ENCODE measurements around the gene CMTM5. TPM values are rescaled to one million over a fixed set of nuclear protein-coding genes. Genes with fewer than 3 reads are reported as not detected.
A peak's percentile ranks its signal among the peaks of the same experiment; 100 is the strongest.

CMTM5 gene
- total and polyA plus RNA-seq, 8 donors, result 0.61 to 1.3 (median 1.1) TPM; not detected in 4

DNA sequence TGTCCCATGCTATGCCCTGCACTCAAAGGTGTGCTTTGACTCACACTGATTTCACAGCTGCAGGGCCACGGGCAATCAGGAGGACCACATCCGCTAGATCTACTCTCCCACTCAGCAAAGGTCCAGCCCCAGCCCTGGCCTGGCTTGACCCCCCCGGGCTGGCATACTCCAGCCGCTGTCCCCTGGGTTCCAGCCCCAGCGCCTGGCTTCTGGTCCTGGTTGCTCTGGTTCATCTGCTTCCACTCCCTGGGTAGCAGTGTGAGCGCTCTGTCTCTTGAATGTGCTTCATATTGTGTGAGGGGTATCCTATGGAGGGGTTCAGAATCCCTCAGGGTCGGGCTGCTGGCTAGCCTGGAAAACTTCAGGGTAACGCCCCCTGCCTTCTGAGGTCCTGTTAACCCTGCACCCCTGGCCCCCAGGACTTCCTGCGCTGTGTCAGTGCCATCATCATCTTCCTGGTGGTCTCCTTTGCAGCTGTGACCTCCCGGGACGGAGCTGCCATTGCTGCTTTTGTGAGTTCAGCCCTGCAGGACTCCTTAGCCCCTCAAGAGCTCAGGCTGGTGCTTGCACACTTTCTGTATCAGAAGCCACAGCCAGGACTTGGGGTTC is 1.9 kb downstream of the CMTM5 start:
- no peak overlapping the region for H3K4me3 ChIP-seq
- 76 to 90% (median 81%) methylated on average over 11 of the region's 11 CpGs for WGBS, 5 donors
- intact Hi-C loops (cut with DNase I; ENCODE audit: low total_unique reads), result no loop called here
- no peak for DNase-seq
- no peak overlapping the region for H3K27ac ChIP-seq
- H3K4me1 ChIP-seq, result peaks cover 0 to 10% (median 0%) of the 10 kb centered on the region in 4 donors
- TF ChIP-seq POLR2A (IDR thresholded peaks at IDR 0.05), result no peak
- TF ChIP-seq POLR2AphosphoS5 (IDR thresholded peaks at IDR 0.05), result no peak
- no peak for TF ChIP-seq EP300 (IDR thresholded peaks at IDR 0.05)
- TF ChIP-seq, protein P1, sequence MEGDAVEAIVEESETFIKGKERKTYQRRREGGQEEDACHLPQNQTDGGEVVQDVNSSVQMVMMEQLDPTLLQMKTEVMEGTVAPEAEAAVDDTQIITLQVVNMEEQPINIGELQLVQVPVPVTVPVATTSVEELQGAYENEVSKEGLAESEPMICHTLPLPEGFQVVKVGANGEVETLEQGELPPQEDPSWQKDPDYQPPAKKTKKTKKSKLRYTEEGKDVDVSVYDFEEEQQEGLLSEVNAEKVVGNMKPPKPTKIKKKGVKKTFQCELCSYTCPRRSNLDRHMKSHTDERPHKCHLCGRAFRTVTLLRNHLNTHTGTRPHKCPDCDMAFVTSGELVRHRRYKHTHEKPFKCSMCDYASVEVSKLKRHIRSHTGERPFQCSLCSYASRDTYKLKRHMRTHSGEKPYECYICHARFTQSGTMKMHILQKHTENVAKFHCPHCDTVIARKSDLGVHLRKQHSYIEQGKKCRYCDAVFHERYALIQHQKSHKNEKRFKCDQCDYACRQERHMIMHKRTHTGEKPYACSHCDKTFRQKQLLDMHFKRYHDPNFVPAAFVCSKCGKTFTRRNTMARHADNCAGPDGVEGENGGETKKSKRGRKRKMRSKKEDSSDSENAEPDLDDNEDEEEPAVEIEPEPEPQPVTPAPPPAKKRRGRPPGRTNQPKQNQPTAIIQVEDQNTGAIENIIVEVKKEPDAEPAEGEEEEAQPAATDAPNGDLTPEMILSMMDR (IDR thresholded peaks at IDR 0.05), result no peak
- H3K9me3 ChIP-seq, result no peaks in the 10 kb centered on the region
- H3K27me3 ChIP-seq, result peaks cover 0 to 28% (median 0%) of the 10 kb centered on the region in 3 donors
- H3K36me3 ChIP-seq, result no peaks in the 10 kb centered on the region

DNA sequence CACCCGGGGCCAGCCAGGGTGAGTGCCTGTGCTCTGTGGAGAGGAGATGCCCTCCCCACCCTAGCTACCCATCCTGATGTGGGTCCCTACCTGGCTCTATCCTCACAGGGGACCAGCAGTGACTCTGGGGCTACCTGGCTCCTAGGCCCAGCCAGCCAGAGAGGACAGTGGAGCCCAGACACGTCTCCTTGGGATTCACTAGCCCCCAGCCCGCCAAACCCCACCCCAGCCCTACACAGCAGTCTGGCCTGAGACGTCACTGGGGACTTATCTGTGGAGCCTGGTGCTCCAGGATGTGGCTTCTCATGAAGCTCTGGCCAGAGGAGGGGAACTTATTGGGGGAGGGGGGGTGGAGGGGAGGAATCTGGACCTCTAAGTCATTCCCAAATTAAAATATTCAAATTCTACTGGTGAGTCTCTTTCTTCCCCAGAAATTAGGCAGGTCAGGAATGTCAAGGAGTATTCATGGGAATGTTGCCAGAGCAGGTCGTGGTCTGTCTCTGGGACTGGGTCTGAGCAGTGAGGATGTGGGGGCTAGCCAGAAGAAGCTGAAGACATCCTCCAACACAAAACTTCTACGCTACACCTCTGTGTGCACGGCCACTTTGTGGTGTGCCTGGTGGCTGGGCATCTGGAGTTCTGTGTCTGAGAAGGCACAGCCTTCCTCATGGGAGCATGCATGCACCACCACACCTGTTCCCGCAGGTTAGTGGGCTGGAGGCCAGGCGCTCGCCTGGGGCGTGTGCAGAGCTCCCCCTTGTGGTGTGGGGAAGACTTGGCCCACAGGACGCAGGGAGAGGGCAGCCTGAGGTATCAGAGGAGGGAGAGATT is 2.7 kb downstream of the CMTM5 start:
- no peak overlapping the region for H3K27ac ChIP-seq
- DNase-seq, result peak; percentile 88 to 89
- H3K27me3 ChIP-seq, result peaks cover 0 to 28% (median 0%) of the 10 kb centered on the region in 3 donors
- H3K9me3 ChIP-seq, result no peaks in the 10 kb centered on the region
- H3K36me3 ChIP-seq, result no peaks in the 10 kb centered on the region
- no peak overlapping the region for H3K4me3 ChIP-seq
- peaks cover 0 to 10% (median 0%) of the 10 kb centered on the region in 4 donors for H3K4me1 ChIP-seq
- WGBS, 5 donors, result 7 to 38% (median 31%) methylated on average over 7 to 12 of the region's 12 CpGs
- TF ChIP-seq POLR2AphosphoS5 (IDR thresholded peaks at IDR 0.05) (peak in 2 of 3 donors; percentile 7 to 82), POLR2A (IDR thresholded peaks at IDR 0.05) (no peak)
- TF ChIP-seq, protein P1 (IDR thresholded peaks at IDR 0.05), result peak in 5 of 7 experiments; percentile 85 to 97 (median 90)
- intact Hi-C loops (cut with DNase I; ENCODE audit: low total_unique reads), result loop anchor here (5.0 kb wide), 1 partner anchor 47 kb away; no protein-coding TSS in a partner anchor

DNA sequence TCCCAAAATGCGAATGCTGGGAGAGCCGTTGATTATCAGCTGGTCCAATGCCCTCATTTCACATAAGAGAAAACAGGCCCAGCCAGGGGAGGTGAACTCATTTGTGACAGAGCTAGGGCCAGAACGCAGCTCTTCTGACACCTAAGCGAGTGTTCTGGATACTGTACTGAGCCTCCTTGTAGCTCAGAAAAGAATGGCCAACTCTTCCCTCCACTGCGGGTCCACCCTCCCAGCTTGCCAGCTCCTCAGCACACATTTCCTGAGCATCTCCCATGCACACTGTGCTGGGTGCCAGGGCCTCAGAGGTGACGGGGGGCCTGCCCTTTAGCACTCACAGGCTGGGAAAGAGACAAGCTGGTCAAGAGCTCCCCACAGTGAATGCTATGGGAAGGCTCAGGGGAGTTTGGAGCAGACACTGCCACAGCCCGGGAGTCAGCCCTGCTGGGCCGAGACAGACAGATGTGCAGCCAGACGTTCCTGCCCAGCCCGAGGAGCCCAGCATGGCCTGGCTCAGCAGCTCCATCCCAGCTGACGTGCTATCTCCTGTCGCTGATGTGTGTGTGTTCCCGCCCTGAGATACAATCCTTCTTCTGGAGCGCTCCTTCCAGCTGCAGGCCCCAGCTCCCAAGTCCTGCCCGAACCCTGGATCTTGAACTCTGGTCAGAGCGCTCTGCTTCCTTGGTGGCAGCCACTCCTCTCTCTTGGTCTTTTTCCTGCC is 3.5 kb downstream of the CMTM5 start:
- H3K4me3 ChIP-seq, result no peak overlapping the region
- DNase-seq, result no peak
- H3K27ac ChIP-seq, result no peak overlapping the region
- no peaks in the 10 kb centered on the region for H3K9me3 ChIP-seq
- H3K27me3 ChIP-seq, result peaks cover 0 to 28% (median 0%) of the 10 kb centered on the region in 3 donors
- 53 to 64% (median 61%) methylated on average over 12 to 16 of the region's 16 CpGs for WGBS, 5 donors
- H3K4me1 ChIP-seq, result peaks cover 0 to 10% (median 0%) of the 10 kb centered on the region in 4 donors
- no peaks in the 10 kb centered on the region for H3K36me3 ChIP-seq
- TF ChIP-seq POLR2AphosphoS5 (IDR thresholded peaks at IDR 0.05) (no peak), EP300 (IDR thresholded peaks at IDR 0.05) (no peak), POLR2A (IDR thresholded peaks at IDR 0.05) (no peak)
- TF ChIP-seq, protein P1 (IDR thresholded peaks at IDR 0.05), result no peak
- intact Hi-C loops (cut with DNase I; ENCODE audit: low total_unique reads), result loop anchor here (5.0 kb wide), 1 partner anchor 48 kb away; no protein-coding TSS in a partner anchor

- intact Hi-C loops (cut with DNase I; ENCODE audit: low total_unique reads), result loop anchor here (5.0 kb wide), 1 partner anchor 49 kb away; no protein-coding TSS in a partner anchor
- 72 to 83% (median 80%) methylated on average over 4 of the region's 4 CpGs for WGBS, 5 donors
- no peak for DNase-seq
- TF ChIP-seq, protein P1 (IDR thresholded peaks at IDR 0.05), result no peak
- TF ChIP-seq POLR2AphosphoS5 (IDR thresholded peaks at IDR 0.05) (no peak), POLR2A (IDR thresholded peaks at IDR 0.05) (no peak), EP300 (IDR thresholded peaks at IDR 0.05) (no peak)
- peaks cover 0 to 28% (median 0%) of the 10 kb centered on the region in 3 donors for H3K27me3 ChIP-seq
- H3K36me3 ChIP-seq, result no peaks in the 10 kb centered on the region
- H3K9me3 ChIP-seq, result no peaks in the 10 kb centered on the region
- H3K4me1 ChIP-seq, result peaks cover 0 to 10% (median 0%) of the 10 kb centered on the region in 4 donors
- no peak overlapping the region for H3K4me3 ChIP-seq
- H3K27ac ChIP-seq, result no peak overlapping the region
These were observed 4.1 kb downstream of the CMTM5 start for GRCh38 chr14:23380976-23381375.

Measured in stomach (tissue), 9 donors.